Activated CD8-positive, alpha-beta memory T cell treated with anti-CD3 and anti-CD28 coated beads for 36 hours (primary cell): ENCODE measurements around the gene HHAT. TPM values are rescaled to one million over a fixed set of nuclear protein-coding genes. Genes with fewer than 3 reads are reported as not detected.
"Not testable (repeated sequence)": the region's sequence is repeated elsewhere in the genome, so short reads cannot be mapped to it uniquely, and the experiment has no call there.

Source experiments
- CTCF ChIA-PET: fragments of 350-600 bp; sonication (Branson Sonifier 250); formaldehyde crosslinking; loops from one replicate; lab custom pipeline; 2021; ENCODE audit warnings: antibody characterized with exemption; lab: Charles Lee
- POLR2A ChIA-PET: fragments of 350-600 bp; sonication (Branson Sonifier 250); formaldehyde crosslinking; loops from one replicate; lab custom pipeline; 2021; ENCODE audit warnings: antibody characterized with exemption; lab: Charles Lee
- total RNA-seq, 2 experiments: library from RNA; stranded (reverse); gene quantifications; one replicate each; pipeline ENCODE4 v1.2.3, GENCODE V29; 2021

The HHAT gene
- total RNA-seq, 2 experiments from 2014 or later, result 0.82 to 1.5 TPM

- ChIA-PET CTCF (interaction anchor here (0.6 to 4.2 kb wide), 3 partner anchors 10 to 109 kb away, joined by 3 to 19 read pairs (median 3); no protein-coding TSS in a partner anchor), POLR2A (interaction anchor here (1.2 to 3.7 kb wide), 2 partner anchors 11 to 30 kb away, joined by 3 to 25 read pairs; no protein-coding TSS in a partner anchor)
Observed at GRCh38 chr1:210342986-210343780, 14.5 kb downstream of the HHAT start.

DNA sequence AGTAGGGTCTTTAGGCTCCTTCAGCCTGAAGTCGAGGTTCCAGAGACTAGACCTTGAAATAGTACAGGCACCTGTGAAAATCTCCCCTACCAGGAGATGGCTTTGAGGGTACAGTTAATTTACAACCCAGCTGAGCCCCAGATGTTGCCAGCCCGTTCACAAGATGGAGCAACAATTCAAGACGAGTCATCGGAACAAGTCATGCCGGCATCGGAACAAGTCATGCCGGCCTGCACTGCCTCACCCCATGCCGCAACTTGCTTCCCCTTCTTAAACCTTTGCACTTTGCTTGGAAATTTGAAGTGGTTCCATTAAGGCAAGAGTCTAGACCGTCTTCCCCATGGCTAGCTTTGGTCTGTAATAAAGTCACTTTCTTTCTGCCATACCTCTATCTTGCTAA is 16.0 kb downstream of the HHAT start:
- CTCF ChIA-PET, result no interaction called here
- POLR2A ChIA-PET, result no interaction called here

GRCh38 chr1:210347112-210347511 is 18.4 kb downstream of the HHAT start:
- ChIA-PET POLR2A (interaction anchor here (1.6 kb wide), 1 partner anchor 27 kb away, joined by 3 read pairs; no protein-coding TSS in a partner anchor), CTCF (no interaction called here)

- CTCF ChIA-PET, result no interaction called here
- POLR2A ChIA-PET, result interaction anchor here (0.6 kb wide), 1 partner anchor 23 kb away, joined by 3 read pairs; no protein-coding TSS in a partner anchor
Observed at GRCh38 chr1:210351496-210351895, 22.8 kb downstream of the HHAT start.

DNA sequence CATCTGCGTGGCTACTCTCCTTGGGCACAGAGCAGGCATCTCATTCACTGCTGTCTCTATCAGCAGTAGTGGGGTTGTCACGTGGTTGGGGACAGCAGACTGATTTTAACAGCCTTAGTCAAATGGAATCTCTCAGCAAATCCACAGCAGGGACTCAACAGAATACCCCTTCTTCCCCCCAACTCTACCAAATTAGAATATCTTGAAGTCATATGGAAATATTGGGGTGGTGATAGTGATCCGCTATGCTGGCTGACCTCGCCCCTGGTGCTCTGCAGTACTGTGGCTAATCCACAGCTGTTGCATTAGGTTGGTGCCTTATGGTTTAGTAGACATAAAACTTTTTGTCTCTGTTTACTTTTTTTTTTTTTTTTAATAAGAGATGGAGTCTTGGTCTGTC is 23.9 kb downstream of the HHAT start:
- POLR2A ChIA-PET, result no interaction called here
- CTCF ChIA-PET, result no interaction called here

DNA sequence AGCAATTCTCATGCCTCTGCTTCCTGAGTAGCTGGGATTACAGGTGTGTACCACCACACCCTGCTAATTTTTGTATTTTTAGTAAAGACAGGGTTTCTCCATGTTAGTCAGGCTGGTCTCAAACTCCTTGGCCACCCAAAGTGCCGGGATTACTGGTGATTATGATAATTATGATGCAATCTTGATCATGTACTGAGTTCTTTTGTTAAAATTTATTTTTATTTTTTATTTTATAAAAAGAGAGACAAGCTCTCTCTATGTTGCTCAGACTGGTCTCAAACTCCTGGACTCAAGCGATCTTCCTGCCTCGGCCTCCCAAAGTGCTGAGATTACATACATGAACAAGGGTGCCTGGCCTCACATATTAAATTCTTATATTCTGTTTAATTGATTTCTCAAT is 25.6 kb downstream of the HHAT start:
- CTCF ChIA-PET, POLR2A ChIA-PET: not testable (repeated sequence)

GRCh38 chr1:210358626-210359025 is 29.9 kb downstream of the HHAT start:
- POLR2A ChIA-PET, result no interaction called here
- CTCF ChIA-PET, result no interaction called here

- CTCF ChIA-PET, result no interaction called here
- POLR2A ChIA-PET, result no interaction called here
Observed at GRCh38 chr1:210359255-210359654, 30.6 kb downstream of the HHAT start.

DNA sequence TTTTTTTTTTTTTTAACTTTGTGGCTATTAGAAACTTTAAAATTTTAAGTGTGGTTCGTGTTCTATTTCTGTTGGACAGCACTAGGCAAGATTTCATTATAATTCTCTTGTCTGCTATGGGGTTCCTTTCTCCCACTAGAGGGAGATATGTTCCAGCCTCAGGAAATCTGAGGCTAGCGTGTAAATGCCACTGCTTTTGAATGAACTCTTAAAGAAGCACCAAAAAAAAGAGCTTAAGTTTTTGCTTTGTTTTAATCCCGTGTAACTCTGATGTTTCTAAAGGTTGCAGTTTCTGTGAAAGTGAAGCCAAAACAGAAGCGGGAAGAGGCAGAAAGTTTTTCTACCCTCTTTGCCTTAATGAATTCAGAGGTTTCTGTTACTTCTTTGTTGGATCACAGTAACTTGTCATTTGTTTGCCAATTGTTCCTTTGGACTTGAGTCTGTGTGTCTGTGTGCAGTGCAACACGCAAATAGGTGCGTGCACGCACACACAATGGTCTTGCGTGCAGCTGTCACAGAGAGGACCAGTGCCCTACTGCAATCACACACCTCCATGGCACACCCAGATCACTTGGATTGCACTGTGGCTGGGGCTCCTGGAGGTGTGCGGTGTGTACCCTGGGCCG is 32.3 kb downstream of the HHAT start:
- POLR2A ChIA-PET, result interaction anchor here (0.7 kb wide), 1 partner anchor 60 kb away, joined by 3 read pairs; no protein-coding TSS in a partner anchor
- CTCF ChIA-PET, result interaction anchor here (0.7 to 1.7 kb wide), 7 partner anchors 25 to 495 kb away, joined by 3 to 6 read pairs (median 5); no protein-coding TSS in a partner anchor

GRCh38 chr1:210361665-210362064 is 33.0 kb downstream of the HHAT start:
- POLR2A ChIA-PET, result no interaction called here

GRCh38 chr1:210362526-210362925 is 33.8 kb downstream of the HHAT start:
- ChIA-PET CTCF (interaction anchor here (0.7 to 1.7 kb wide), 2 partner anchors 31 to 589 kb away, joined by 3 to 5 read pairs; no protein-coding TSS in a partner anchor), POLR2A (no interaction called here)

More at GRCh38 chr1:210361665-210362064, 33.0 kb downstream of the HHAT start:
- CTCF ChIA-PET, result interaction anchor here (0.9 to 1.7 kb wide), 4 partner anchors 26 to 38 kb away, joined by 3 to 6 read pairs (median 4); no protein-coding TSS in a partner anchor

GRCh38 chr1:210363119-210363518 is 34.4 kb downstream of the HHAT start:
- ChIA-PET CTCF (no interaction called here), POLR2A (no interaction called here)

GRCh38 chr1:210364479-210364878 is 35.8 kb downstream of the HHAT start:
- CTCF ChIA-PET, result interaction anchor here (1.8 kb wide), 1 partner anchor 10 kb away, joined by 5 read pairs; no protein-coding TSS in a partner anchor
- POLR2A ChIA-PET, result no interaction called here

GRCh38 chr1:210366767-210367166 is 38.1 kb downstream of the HHAT start:
- ChIA-PET CTCF (no interaction called here), POLR2A (no interaction called here)

- POLR2A ChIA-PET, result no interaction called here
- CTCF ChIA-PET, result no interaction called here
Observed at GRCh38 chr1:210367566-210367965, 38.9 kb downstream of the HHAT start.

- CTCF ChIA-PET, result no interaction called here
Observed at GRCh38 chr1:210369425-210369824, 40.7 kb downstream of the HHAT start.

DNA sequence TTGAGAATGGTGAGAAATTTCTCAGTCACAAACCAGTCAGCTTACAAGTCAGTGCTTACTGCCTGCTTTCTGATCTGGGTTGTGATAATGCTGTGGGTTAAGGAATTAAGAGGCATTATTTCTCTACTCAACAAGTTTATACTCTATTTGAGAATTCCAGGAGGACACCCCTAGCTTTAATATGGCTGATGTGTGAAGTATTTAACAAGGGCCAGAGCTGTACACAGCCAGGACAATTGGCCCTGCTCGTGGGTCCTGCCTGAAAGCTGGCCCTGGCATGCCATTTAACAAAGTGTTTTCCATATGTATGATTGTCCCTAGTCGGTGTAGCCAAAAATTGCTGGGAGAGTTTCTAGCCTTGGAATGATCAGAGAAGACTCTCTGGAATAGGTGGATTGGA is 43.2 kb downstream of the HHAT start:
- POLR2A ChIA-PET, result no interaction called here
- CTCF ChIA-PET, result no interaction called here

More at GRCh38 chr1:210369425-210369824, 40.7 kb downstream of the HHAT start:
- POLR2A ChIA-PET, result no interaction called here

- CTCF ChIA-PET, result no interaction called here
- POLR2A ChIA-PET, result no interaction called here
Observed at GRCh38 chr1:210372491-210372890, 43.8 kb downstream of the HHAT start.

DNA sequence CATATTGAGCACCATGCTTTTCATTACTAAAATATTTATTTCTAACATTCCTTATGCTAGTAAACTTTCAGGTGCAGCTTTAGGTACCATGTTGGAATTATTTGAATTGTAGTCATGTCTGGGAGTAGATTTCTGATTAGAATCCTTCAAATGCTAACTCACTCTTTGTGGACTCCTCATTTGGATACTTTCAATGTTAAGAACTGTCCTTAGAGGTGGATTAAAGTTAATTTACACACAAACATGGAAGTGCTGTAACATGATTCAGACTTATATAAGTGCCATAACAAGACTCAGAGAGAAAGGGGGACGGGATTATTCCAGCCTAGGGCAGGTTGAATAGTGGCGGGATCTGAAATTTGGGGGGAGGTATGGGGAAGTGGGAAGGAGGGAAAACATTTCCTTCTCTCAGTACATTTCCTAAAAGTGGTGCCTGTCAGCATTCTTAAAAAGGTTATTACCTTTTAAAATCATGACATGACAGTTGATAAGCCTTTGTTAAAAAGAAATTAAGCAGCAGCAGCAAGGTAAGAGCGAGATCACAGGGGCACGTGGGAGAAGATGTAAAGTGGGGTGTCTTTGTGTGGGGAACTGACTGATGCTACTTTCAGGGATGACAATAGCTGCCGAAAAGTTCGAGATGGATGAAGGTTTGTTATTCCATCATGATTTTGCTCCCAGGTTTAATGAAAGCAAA is 44.4 kb downstream of the HHAT start:
- POLR2A ChIA-PET, result interaction anchor here (1.1 to 2.0 kb wide), 5 partner anchors 27 to 46 kb away, joined by 3 to 26 read pairs (median 7); no protein-coding TSS in a partner anchor

More for the DNA sequence above, 44.4 kb downstream of the HHAT start:
- CTCF ChIA-PET, result interaction anchor here (0.9 to 1.1 kb wide), 2 partner anchors 30 to 46 kb away, joined by 3 read pairs; no protein-coding TSS in a partner anchor
